ENCODE data around the gene TTF2.

The TTF2 gene

GRCh38 chr1:117077267-117077666 is 17.1 kb downstream of the TTF2 start:
- no peak for DNase-seq (ENCODE audit: low spot score)
- no peak for TF ChIP-seq CTCF (IDR thresholded peaks at IDR 0.05; ENCODE audit: extremely low read depth, insufficient read depth, missing control alignments)
- in situ Hi-C loops (cut with MboI; ENCODE audit: low pct_unique_long_range_greater_than_20kb, low sequenced_read_pairs, unreplicated experiment), result no loop called here

DNA sequence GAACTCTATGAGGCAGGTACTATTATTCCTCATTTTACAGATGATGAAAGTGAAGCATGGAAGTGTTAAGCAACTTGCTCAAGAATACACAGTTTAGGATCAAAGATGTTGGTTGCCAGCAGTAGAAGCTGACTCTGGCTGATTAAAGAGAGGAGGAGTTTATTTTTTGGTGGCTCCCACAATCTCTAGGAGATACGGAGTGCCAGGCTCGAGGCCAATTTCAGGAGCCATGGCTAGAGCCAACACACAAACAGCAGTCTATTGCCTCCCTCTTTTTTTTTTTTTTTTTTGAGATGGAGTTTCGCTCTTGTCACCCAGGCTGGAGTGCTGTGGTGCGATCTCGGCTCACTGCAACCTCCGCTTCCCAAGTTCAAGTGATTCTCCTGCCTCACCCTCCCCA is 19.6 kb downstream of the TTF2 start:
- no peak for DNase-seq (ENCODE audit: low spot score)

GRCh38 chr1:117084231-117084630 is 24.1 kb downstream of the TTF2 start:
- no peak for TF ChIP-seq CTCF (IDR thresholded peaks at IDR 0.05; ENCODE audit: extremely low read depth, insufficient read depth, missing control alignments)
- no peak for DNase-seq (ENCODE audit: low spot score)
- in situ Hi-C loops (cut with MboI; ENCODE audit: low pct_unique_long_range_greater_than_20kb, low sequenced_read_pairs, unreplicated experiment), result no loop called here

More for the DNA sequence above, 19.6 kb downstream of the TTF2 start:
- in situ Hi-C loops (cut with MboI; ENCODE audit: low pct_unique_long_range_greater_than_20kb, low sequenced_read_pairs, unreplicated experiment), result no loop called here
- TF ChIP-seq CTCF (IDR thresholded peaks at IDR 0.05; ENCODE audit: extremely low read depth, insufficient read depth, missing control alignments), result no peak

GRCh38 chr1:117087686-117088085 is 27.6 kb downstream of the TTF2 start:
- no peak for TF ChIP-seq CTCF (IDR thresholded peaks at IDR 0.05; ENCODE audit: extremely low read depth, insufficient read depth, missing control alignments)
- in situ Hi-C loops (cut with MboI; ENCODE audit: low pct_unique_long_range_greater_than_20kb, low sequenced_read_pairs, unreplicated experiment), result no loop called here
- DNase-seq (ENCODE audit: low spot score), result no peak

GRCh38 chr1:117089996-117090395 is 29.9 kb downstream of the TTF2 start:
- DNase-seq (ENCODE audit: low spot score), result no peak
- TF ChIP-seq CTCF (IDR thresholded peaks at IDR 0.05; ENCODE audit: extremely low read depth, insufficient read depth, missing control alignments), result no peak
- in situ Hi-C loops (cut with MboI; ENCODE audit: low pct_unique_long_range_greater_than_20kb, low sequenced_read_pairs, unreplicated experiment), result no loop called here

GRCh38 chr1:117092594-117092993 is 32.5 kb downstream of the TTF2 start:
- in situ Hi-C loops (cut with MboI; ENCODE audit: low pct_unique_long_range_greater_than_20kb, low sequenced_read_pairs, unreplicated experiment), result no loop called here
- DNase-seq (ENCODE audit: low spot score), result no peak
- TF ChIP-seq CTCF (IDR thresholded peaks at IDR 0.05; ENCODE audit: extremely low read depth, insufficient read depth, missing control alignments), result no peak

DNA sequence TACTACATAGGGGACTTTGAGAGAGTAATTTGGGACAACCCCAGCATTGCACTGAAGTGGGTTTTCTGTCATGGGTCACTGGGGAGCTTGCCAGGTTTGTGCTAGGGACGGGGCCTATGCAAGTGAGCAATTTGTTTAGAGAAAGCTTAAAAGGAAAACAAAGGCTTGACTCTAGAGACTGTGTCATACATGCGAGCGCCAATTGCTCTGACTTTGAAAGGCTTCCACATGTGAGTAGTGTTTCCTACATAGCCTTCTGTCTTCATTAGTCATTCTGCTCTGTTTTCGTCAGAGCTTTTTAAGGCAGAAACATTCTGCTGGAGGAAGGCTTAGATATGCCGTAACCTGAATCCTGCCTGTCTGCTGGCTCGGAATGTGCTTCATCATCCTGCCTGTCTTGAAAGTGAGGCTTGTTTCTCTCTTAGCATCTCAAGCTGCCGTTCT is 33.0 kb downstream of the TTF2 start:
- no peak for TF ChIP-seq CTCF (IDR thresholded peaks at IDR 0.05; ENCODE audit: extremely low read depth, insufficient read depth, missing control alignments)
- in situ Hi-C loops (cut with MboI; ENCODE audit: low pct_unique_long_range_greater_than_20kb, low sequenced_read_pairs, unreplicated experiment), result no loop called here
- DNase-seq (ENCODE audit: low spot score), result peak; percentile 12
